Measurements from ENCODE around the gene SVIL.
"Not testable (repeated sequence)": the region's sequence is repeated elsewhere in the genome, so short reads cannot be mapped to it uniquely, and the experiment has no call there.

The SVIL gene

GRCh38 chr10:29515104-29515503 lies 119.7 kb downstream of the SVIL start:
- DNase-seq (ENCODE audit: low spot score), result not testable (repeated sequence)

- no peak for DNase-seq (ENCODE audit: low spot score)
These were observed 120.5 kb downstream of the SVIL start for GRCh38 chr10:29514306-29514705.

GRCh38 chr10:29512425-29512974 lies 122.3 kb downstream of the SVIL start:
- no peak for DNase-seq (ENCODE audit: low spot score)

- DNase-seq (ENCODE audit: low spot score), result not testable (repeated sequence)
These were observed 123.0 kb downstream of the SVIL start for GRCh38 chr10:29511806-29512205.

- not testable (repeated sequence) for DNase-seq (ENCODE audit: low spot score)
These were observed 124.2 kb downstream of the SVIL start for GRCh38 chr10:29510483-29511157.

GRCh38 chr10:29508554-29509244 lies 126.1 kb downstream of the SVIL start:
- DNase-seq (ENCODE audit: low spot score), result no peak

- DNase-seq (ENCODE audit: low spot score), result not testable (repeated sequence)
These were observed 127.0 kb downstream of the SVIL start for GRCh38 chr10:29507750-29508149.

- not testable (repeated sequence) for DNase-seq (ENCODE audit: low spot score)
These were observed 128.3 kb downstream of the SVIL start for GRCh38 chr10:29506324-29506921.

GRCh38 chr10:29502351-29502750 lies 132.4 kb downstream of the SVIL start:
- DNase-seq (ENCODE audit: low spot score), result no peak

- DNase-seq (ENCODE audit: low spot score), result no peak
These were observed 133.1 kb downstream of the SVIL start for GRCh38 chr10:29501692-29502091.

- no peak for DNase-seq (ENCODE audit: low spot score)
These were observed 134.7 kb downstream of the SVIL start for GRCh38 chr10:29499993-29500537.

- peak; percentile 47 for DNase-seq (ENCODE audit: low spot score)
These were observed 138.2 kb downstream of the SVIL start for GRCh38 chr10:29496341-29497162.

GRCh38 chr10:29495366-29495765 lies 139.4 kb downstream of the SVIL start:
- DNase-seq (ENCODE audit: low spot score), result no peak

- DNase-seq (ENCODE audit: low spot score), result no peak
These were observed 141.1 kb downstream of the SVIL start for GRCh38 chr10:29493697-29494096.

GRCh38 chr10:29492774-29493173 lies 142.0 kb downstream of the SVIL start:
- no peak for DNase-seq (ENCODE audit: low spot score)

- no peak for DNase-seq (ENCODE audit: low spot score)
These were observed 142.9 kb downstream of the SVIL start for GRCh38 chr10:29491918-29492317.

- not testable (repeated sequence) for DNase-seq (ENCODE audit: low spot score)
These were observed 143.9 kb downstream of the SVIL start for GRCh38 chr10:29490781-29491280.

GRCh38 chr10:29488471-29488870 lies 146.3 kb downstream of the SVIL start:
- not testable (repeated sequence) for DNase-seq (ENCODE audit: low spot score)

GRCh38 chr10:29487884-29488266 lies 146.9 kb downstream of the SVIL start:
- DNase-seq (ENCODE audit: low spot score), result not testable (repeated sequence)

- DNase-seq (ENCODE audit: low spot score), result not testable (repeated sequence)
These were observed 147.5 kb downstream of the SVIL start for GRCh38 chr10:29487032-29487883.

GRCh38 chr10:29486433-29486832 lies 148.3 kb downstream of the SVIL start:
- no peak for DNase-seq (ENCODE audit: low spot score)

Measured in hematopoietic multipotent progenitor cell treated with erythropoietin and hydrocortisone succinate and interleukin-3 and kit ligand, for 15 days (in vitro differentiated cells).